ENCODE measurements around the gene SRPK1.

The SRPK1 gene

DNA sequence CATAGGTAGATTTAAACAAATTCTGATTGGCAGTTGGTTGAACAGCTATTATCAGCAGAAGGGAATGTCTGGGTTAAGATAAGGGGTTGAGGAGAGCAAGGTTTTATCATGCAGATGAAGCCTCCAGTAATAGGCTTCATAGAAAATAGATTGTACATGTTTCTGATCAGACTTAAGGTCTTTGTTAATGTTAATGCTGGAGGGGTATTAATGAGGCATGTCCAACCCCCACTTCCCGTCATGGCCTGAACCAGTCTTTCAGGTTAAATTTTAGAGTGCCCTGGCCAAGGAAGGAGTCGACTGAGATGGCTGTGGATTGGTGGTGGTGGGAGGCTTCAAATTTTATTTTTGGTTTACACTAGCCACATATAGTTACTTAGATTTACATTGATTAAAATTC, 136.7 kb downstream of the SRPK1 start:
- FAIRE-seq (no peak), DNase-seq (ENCODE audit: low spot score) (no peak)
